HG02798 (cell line): Measurements from ENCODE around the gene MITF.

Experiments used
- ATAC-seq: cut with Tn5 transposase; IDR thresholded peaks from one replicate; pipeline ENCODE4 v1.9.1; 2021; ENCODE audit warnings: mild to moderate bottlenecking; ENCODE audit not compliant: unreplicated experiment, poor library complexity

The MITF gene

GRCh38 chr3:69825446-69825845 is 86.2 kb downstream of the MITF start:
- no peak for ATAC-seq

GRCh38 chr3:69827127-69827526 is 87.9 kb downstream of the MITF start:
- no peak for ATAC-seq

GRCh38 chr3:69828817-69829216 is 89.6 kb downstream of the MITF start:
- no peak for ATAC-seq

GRCh38 chr3:69830147-69830546 is 90.9 kb downstream of the MITF start:
- no peak for ATAC-seq

GRCh38 chr3:69831737-69832136 is 92.5 kb downstream of the MITF start:
- no peak for ATAC-seq

GRCh38 chr3:69833591-69833990 is 94.3 kb downstream of the MITF start:
- no peak for ATAC-seq

- no peak for ATAC-seq
Observed at GRCh38 chr3:69838217-69838616, 99.0 kb downstream of the MITF start.

- no peak for ATAC-seq
Observed at GRCh38 chr3:69838696-69839515, 99.6 kb downstream of the MITF start.

- no peak for ATAC-seq
Observed at GRCh38 chr3:69842351-69842750, 103.1 kb downstream of the MITF start.

GRCh38 chr3:69842789-69843188 is 103.5 kb downstream of the MITF start:
- no peak for ATAC-seq

- no peak for ATAC-seq
Observed at GRCh38 chr3:69844706-69845105, 105.4 kb downstream of the MITF start.

- no peak for ATAC-seq
Observed at GRCh38 chr3:69847303-69847702, 108.0 kb downstream of the MITF start.

- ATAC-seq: no peak
Observed at GRCh38 chr3:69848113-69848512, 108.8 kb downstream of the MITF start.

- no peak for ATAC-seq
Observed at GRCh38 chr3:69850849-69851248, 111.6 kb downstream of the MITF start.

- ATAC-seq: no peak
Observed at GRCh38 chr3:69853027-69853426, 113.8 kb downstream of the MITF start.

- ATAC-seq: no peak
Observed at GRCh38 chr3:69855436-69856162, 116.3 kb downstream of the MITF start.

- no peak for ATAC-seq
Observed at GRCh38 chr3:69856965-69857705, 117.9 kb downstream of the MITF start.

- no peak for ATAC-seq
Observed at GRCh38 chr3:69861556-69861955, 122.3 kb downstream of the MITF start.

GRCh38 chr3:69864141-69864540 is 124.9 kb downstream of the MITF start:
- no peak for ATAC-seq

- no peak for ATAC-seq
Observed at GRCh38 chr3:69864766-69865165, 125.5 kb downstream of the MITF start.
